SU-DHL-6 (cell line): ENCODE data around the gene DCLK1.

Source experiments
- H2AFZ ChIP-seq: fragments of 200-600 bp; sonication (generic); 2 replicates; pipeline ENCODE4 v1.6.1; 2014; ENCODE audit warnings: low read depth, mild to moderate bottlenecking, moderate library complexity, mixed read lengths, antibody characterized with exemption, low read length; ENCODE audit not compliant: severe bottlenecking
- H3F3A ChIP-seq: fragments of 200-600 bp; shearing (Covaris generic); 2 replicates; pipeline ENCODE4 v1.6.0; 2016; ENCODE audit warnings: antibody characterized with exemption, mild to moderate bottlenecking; ENCODE audit not compliant: insufficient read depth
- H3K27ac ChIP-seq: fragments of 200-600 bp; sonication (generic); 2 replicates; pipeline ENCODE4 v1.5.1; 2016; ENCODE audit warnings: low read depth, mild to moderate bottlenecking, low read length, moderate library complexity, mixed read lengths
- H3K27me3 ChIP-seq: fragments of 200-600 bp; sonication (generic), shearing (Covaris generic); 2 replicates; pipeline ENCODE4 v1.6.0; 2014; ENCODE audit warnings: mild to moderate bottlenecking, low read length
- H3K36me3 ChIP-seq: fragments of 200-600 bp; sonication (generic); 2 replicates; pipeline ENCODE4 v1.6.1; 2014; ENCODE audit warnings: mild to moderate bottlenecking, low read length, mixed read lengths
- H3K4me2 ChIP-seq: fragments of 300-600, 200-600 bp; shearing (Covaris generic), sonication (generic); 2 replicates; pipeline ENCODE4 v1.6.0; 2014; ENCODE audit warnings: low read length, low read depth, mild to moderate bottlenecking; ENCODE audit not compliant: poor library complexity, severe bottlenecking
- H3K4me3 ChIP-seq: fragments of 200-600 bp; sonication (generic); 2 replicates; pipeline ENCODE4 v1.5.1; 2014; ENCODE audit warnings: antibody characterized with exemption, low read length, mild to moderate bottlenecking, mixed read lengths; ENCODE audit not compliant: insufficient read depth, poor library complexity, severe bottlenecking
- H3K79me2 ChIP-seq: fragments of 200-600 bp; sonication (generic); 2 replicates; pipeline ENCODE4 v1.6.1; 2014; ENCODE audit warnings: mild to moderate bottlenecking, low read length, moderate library complexity; ENCODE audit not compliant: insufficient read depth
- H3K9ac ChIP-seq: fragments of 200-600 bp; sonication (generic); 2 replicates; pipeline ENCODE4 v1.7.0; 2014; ENCODE audit warnings: mild to moderate bottlenecking, low read length
- H3K9me2 ChIP-seq: fragments of 200-600 bp; sonication (generic); replicated peaks from 2 replicates; pipeline ENCODE4 v1.6.1; 2014; ENCODE audit warnings: low read length; ENCODE audit not compliant: insufficient read depth
- H3K9me3 ChIP-seq: fragments of 200-600 bp; sonication (generic); 2 replicates; pipeline ENCODE4 v1.6.1; 2014; ENCODE audit warnings: low read length, mixed read lengths; ENCODE audit not compliant: insufficient read depth
- H4K20me1 ChIP-seq: fragments of 200-600 bp; sonication (generic); 2 replicates; pipeline ENCODE4 v1.6.1; 2014; ENCODE audit warnings: low read depth, mild to moderate bottlenecking, antibody characterized with exemption, low read length, moderate library complexity, mixed read lengths
- EZH2phosphoT487 ChIP-seq: fragments of 200-600 bp; sonication (generic), shearing (Covaris generic); conservative IDR thresholded peaks from 2 replicates; pipeline ENCODE4 v1.6.1; 2018; ENCODE audit warnings: mild to moderate bottlenecking, antibody characterized with exemption, low read length, moderate library complexity, mixed read lengths
- TF ChIP-seq, protein P1 (sequence below): fragments of 200-600 bp; sonication (generic); IDR thresholded peaks from one replicate; pipeline ENCODE4 v1.5.1; 2017; ENCODE audit warnings: antibody characterized with exemption, mild to moderate bottlenecking, low read length, moderate library complexity; ENCODE audit not compliant: insufficient read depth, poor library complexity, severe bottlenecking

DCLK1 gene

DNA sequence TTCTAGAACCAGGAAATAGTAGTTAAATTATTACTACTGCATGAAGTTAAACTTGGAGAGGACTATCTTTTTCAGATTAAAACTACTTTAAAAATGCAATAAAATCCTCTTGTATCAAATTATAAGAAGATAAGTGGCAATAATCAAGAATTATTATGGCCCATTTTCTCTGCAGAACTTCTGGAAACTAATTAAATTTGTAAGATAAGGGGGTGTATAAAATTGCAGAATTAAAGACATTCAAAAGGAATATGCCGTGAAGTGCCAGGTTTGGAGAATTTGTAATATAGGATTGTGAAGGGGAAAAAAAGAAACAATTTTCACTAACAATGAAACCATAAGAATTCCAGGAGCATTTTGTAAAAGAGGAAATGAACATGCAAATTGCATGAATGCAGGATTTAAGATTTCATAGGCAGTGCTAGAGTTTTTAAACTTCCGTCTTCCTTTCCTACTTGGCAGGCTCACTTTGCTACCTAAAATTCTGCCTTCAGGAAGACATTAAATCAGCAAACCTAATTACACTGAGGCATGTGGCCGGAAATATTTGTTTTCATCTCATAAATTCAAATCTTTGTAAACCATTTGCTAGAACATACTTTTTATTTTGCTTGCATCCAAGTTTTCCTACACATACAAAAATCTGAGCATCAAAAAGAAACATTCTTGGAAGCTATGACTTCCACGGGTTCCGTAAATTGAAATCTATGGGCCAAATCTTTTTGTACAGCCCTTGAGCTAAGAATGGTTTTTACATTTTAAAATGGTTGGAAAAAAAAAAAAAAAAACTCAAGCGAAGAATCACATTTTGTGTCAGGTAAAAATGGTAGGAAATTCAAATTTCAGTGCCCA, 166.9 kb downstream of the DCLK1 start:
- no peaks in the 10 kb centered on the region for H3K27me3 ChIP-seq
- no peak overlapping the region for H3K27ac ChIP-seq
- TF ChIP-seq, protein P1, sequence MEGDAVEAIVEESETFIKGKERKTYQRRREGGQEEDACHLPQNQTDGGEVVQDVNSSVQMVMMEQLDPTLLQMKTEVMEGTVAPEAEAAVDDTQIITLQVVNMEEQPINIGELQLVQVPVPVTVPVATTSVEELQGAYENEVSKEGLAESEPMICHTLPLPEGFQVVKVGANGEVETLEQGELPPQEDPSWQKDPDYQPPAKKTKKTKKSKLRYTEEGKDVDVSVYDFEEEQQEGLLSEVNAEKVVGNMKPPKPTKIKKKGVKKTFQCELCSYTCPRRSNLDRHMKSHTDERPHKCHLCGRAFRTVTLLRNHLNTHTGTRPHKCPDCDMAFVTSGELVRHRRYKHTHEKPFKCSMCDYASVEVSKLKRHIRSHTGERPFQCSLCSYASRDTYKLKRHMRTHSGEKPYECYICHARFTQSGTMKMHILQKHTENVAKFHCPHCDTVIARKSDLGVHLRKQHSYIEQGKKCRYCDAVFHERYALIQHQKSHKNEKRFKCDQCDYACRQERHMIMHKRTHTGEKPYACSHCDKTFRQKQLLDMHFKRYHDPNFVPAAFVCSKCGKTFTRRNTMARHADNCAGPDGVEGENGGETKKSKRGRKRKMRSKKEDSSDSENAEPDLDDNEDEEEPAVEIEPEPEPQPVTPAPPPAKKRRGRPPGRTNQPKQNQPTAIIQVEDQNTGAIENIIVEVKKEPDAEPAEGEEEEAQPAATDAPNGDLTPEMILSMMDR: no peak
- TF ChIP-seq EZH2phosphoT487: no peak
- no peaks in the 10 kb centered on the region for H4K20me1 ChIP-seq
- no peaks in the 10 kb centered on the region for H3K36me3 ChIP-seq
- no peaks in the 10 kb centered on the region for H3K9me3 ChIP-seq
- H3K9me2 ChIP-seq: no peaks in the 10 kb centered on the region
- no peak overlapping the region for H3K4me2 ChIP-seq
- H3K9ac ChIP-seq: no peak overlapping the region
- H3F3A ChIP-seq: no peaks in the 10 kb centered on the region
- H3K79me2 ChIP-seq: no peaks in the 10 kb centered on the region
- no peak overlapping the region for H2AFZ ChIP-seq
- no peak overlapping the region for H3K4me3 ChIP-seq

- Histone ChIP-seq H3K4me3 (no peak overlapping the region), H2AFZ (no peak overlapping the region), H3K9me3 (no peaks in the 10 kb centered on the region), H3K9me2 (no peaks in the 10 kb centered on the region), H3K9ac (no peak overlapping the region), H3F3A (no peaks in the 10 kb centered on the region), H3K4me2 (no peak overlapping the region), H4K20me1 (no peaks in the 10 kb centered on the region), H3K36me3 (no peaks in the 10 kb centered on the region), H3K79me2 (no peaks in the 10 kb centered on the region), H3K27me3 (no peaks in the 10 kb centered on the region), H3K27ac (no peak overlapping the region)
- TF ChIP-seq EZH2phosphoT487: no peak
- TF ChIP-seq, protein P1: no peak
These were observed 169.5 kb downstream of the DCLK1 start for GRCh38 chr13:35961461-35962220.

- Histone ChIP-seq H3K4me3 (no peak overlapping the region), H3K9me3 (no peaks in the 10 kb centered on the region), H3K27ac (no peak overlapping the region), H4K20me1 (no peaks in the 10 kb centered on the region), H3K4me2 (no peak overlapping the region), H3K36me3 (no peaks in the 10 kb centered on the region), H3K27me3 (no peaks in the 10 kb centered on the region), H3K9me2 (no peaks in the 10 kb centered on the region), H3K79me2 (no peaks in the 10 kb centered on the region), H3F3A (no peaks in the 10 kb centered on the region), H3K9ac (no peak overlapping the region), H2AFZ (no peak overlapping the region)
- TF ChIP-seq, protein P1: no peak
- no peak for TF ChIP-seq EZH2phosphoT487
These were observed 170.2 kb downstream of the DCLK1 start for GRCh38 chr13:35961002-35961401.
